SU-DHL-6 (cell line): ENCODE results near the gene TOGARAM2.

ENCODE experiments used
- H2AFZ ChIP-seq: fragments of 200-600 bp; sonication (generic); 2 replicates; pipeline ENCODE4 v1.6.1; 2014; ENCODE audit warnings: low read depth, mild to moderate bottlenecking, moderate library complexity, mixed read lengths, antibody characterized with exemption, low read length; ENCODE audit not compliant: severe bottlenecking
- H3F3A ChIP-seq: fragments of 200-600 bp; shearing (Covaris generic); 2 replicates; pipeline ENCODE4 v1.6.0; 2016; ENCODE audit warnings: antibody characterized with exemption, mild to moderate bottlenecking; ENCODE audit not compliant: insufficient read depth
- H3K27ac ChIP-seq: fragments of 200-600 bp; sonication (generic); 2 replicates; pipeline ENCODE4 v1.5.1; 2016; ENCODE audit warnings: low read depth, mild to moderate bottlenecking, low read length, moderate library complexity, mixed read lengths
- H3K27me3 ChIP-seq: fragments of 200-600 bp; sonication (generic), shearing (Covaris generic); 2 replicates; pipeline ENCODE4 v1.6.0; 2014; ENCODE audit warnings: mild to moderate bottlenecking, low read length
- H3K36me3 ChIP-seq: fragments of 200-600 bp; sonication (generic); 2 replicates; pipeline ENCODE4 v1.6.1; 2014; ENCODE audit warnings: mild to moderate bottlenecking, low read length, mixed read lengths
- H3K4me2 ChIP-seq: fragments of 300-600, 200-600 bp; shearing (Covaris generic), sonication (generic); 2 replicates; pipeline ENCODE4 v1.6.0; 2014; ENCODE audit warnings: low read length, low read depth, mild to moderate bottlenecking; ENCODE audit not compliant: poor library complexity, severe bottlenecking
- H3K4me3 ChIP-seq: fragments of 200-600 bp; sonication (generic); 2 replicates; pipeline ENCODE4 v1.5.1; 2014; ENCODE audit warnings: antibody characterized with exemption, low read length, mild to moderate bottlenecking, mixed read lengths; ENCODE audit not compliant: insufficient read depth, poor library complexity, severe bottlenecking
- H3K79me2 ChIP-seq: fragments of 200-600 bp; sonication (generic); 2 replicates; pipeline ENCODE4 v1.6.1; 2014; ENCODE audit warnings: mild to moderate bottlenecking, low read length, moderate library complexity; ENCODE audit not compliant: insufficient read depth
- H3K9ac ChIP-seq: fragments of 200-600 bp; sonication (generic); 2 replicates; pipeline ENCODE4 v1.7.0; 2014; ENCODE audit warnings: mild to moderate bottlenecking, low read length
- H3K9me2 ChIP-seq: fragments of 200-600 bp; sonication (generic); replicated peaks from 2 replicates; pipeline ENCODE4 v1.6.1; 2014; ENCODE audit warnings: low read length; ENCODE audit not compliant: insufficient read depth
- H3K9me3 ChIP-seq: fragments of 200-600 bp; sonication (generic); 2 replicates; pipeline ENCODE4 v1.6.1; 2014; ENCODE audit warnings: low read length, mixed read lengths; ENCODE audit not compliant: insufficient read depth
- H4K20me1 ChIP-seq: fragments of 200-600 bp; sonication (generic); 2 replicates; pipeline ENCODE4 v1.6.1; 2014; ENCODE audit warnings: low read depth, mild to moderate bottlenecking, antibody characterized with exemption, low read length, moderate library complexity, mixed read lengths
- EZH2phosphoT487 ChIP-seq: fragments of 200-600 bp; sonication (generic), shearing (Covaris generic); conservative IDR thresholded peaks from 2 replicates; pipeline ENCODE4 v1.6.1; 2018; ENCODE audit warnings: mild to moderate bottlenecking, antibody characterized with exemption, low read length, moderate library complexity, mixed read lengths
- TF ChIP-seq, protein P1 (sequence below): fragments of 200-600 bp; sonication (generic); IDR thresholded peaks from one replicate; pipeline ENCODE4 v1.5.1; 2017; ENCODE audit warnings: antibody characterized with exemption, mild to moderate bottlenecking, low read length, moderate library complexity; ENCODE audit not compliant: insufficient read depth, poor library complexity, severe bottlenecking

Gene TOGARAM2

DNA sequence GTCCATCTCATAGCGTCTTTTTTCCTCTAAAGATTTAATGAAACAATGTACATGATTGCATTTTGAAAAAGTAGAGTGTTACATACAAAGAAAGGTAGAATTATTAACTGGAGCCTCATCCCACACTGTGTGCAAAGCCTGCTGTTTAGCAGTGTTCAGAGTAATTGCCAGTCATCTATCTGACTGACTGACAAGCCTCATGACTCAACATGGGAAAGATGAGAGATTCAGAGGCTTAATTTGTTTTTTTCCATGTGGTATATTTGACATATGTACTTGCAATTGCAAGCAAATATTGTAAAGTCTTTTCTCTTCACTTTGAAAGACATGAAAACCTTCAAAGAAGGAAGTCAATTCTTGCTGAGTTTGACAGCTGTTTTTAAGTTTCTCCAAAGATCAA lies 78.5 kb downstream of the TOGARAM2 start:
- H3K27me3 ChIP-seq = no peaks in the 10 kb centered on the region
- H3K27ac ChIP-seq = no peak overlapping the region
- no peaks in the 10 kb centered on the region for H3F3A ChIP-seq
- H4K20me1 ChIP-seq = no peaks in the 10 kb centered on the region
- no peak overlapping the region for H3K9ac ChIP-seq
- TF ChIP-seq, protein P1, sequence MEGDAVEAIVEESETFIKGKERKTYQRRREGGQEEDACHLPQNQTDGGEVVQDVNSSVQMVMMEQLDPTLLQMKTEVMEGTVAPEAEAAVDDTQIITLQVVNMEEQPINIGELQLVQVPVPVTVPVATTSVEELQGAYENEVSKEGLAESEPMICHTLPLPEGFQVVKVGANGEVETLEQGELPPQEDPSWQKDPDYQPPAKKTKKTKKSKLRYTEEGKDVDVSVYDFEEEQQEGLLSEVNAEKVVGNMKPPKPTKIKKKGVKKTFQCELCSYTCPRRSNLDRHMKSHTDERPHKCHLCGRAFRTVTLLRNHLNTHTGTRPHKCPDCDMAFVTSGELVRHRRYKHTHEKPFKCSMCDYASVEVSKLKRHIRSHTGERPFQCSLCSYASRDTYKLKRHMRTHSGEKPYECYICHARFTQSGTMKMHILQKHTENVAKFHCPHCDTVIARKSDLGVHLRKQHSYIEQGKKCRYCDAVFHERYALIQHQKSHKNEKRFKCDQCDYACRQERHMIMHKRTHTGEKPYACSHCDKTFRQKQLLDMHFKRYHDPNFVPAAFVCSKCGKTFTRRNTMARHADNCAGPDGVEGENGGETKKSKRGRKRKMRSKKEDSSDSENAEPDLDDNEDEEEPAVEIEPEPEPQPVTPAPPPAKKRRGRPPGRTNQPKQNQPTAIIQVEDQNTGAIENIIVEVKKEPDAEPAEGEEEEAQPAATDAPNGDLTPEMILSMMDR = no peak
- no peak for TF ChIP-seq EZH2phosphoT487
- no peaks in the 10 kb centered on the region for H3K9me3 ChIP-seq
- H3K9me2 ChIP-seq = no peaks in the 10 kb centered on the region
- H3K36me3 ChIP-seq = no peaks in the 10 kb centered on the region
- H3K4me2 ChIP-seq = no peak overlapping the region
- no peaks in the 10 kb centered on the region for H3K79me2 ChIP-seq
- no peak overlapping the region for H2AFZ ChIP-seq
- no peak overlapping the region for H3K4me3 ChIP-seq

DNA sequence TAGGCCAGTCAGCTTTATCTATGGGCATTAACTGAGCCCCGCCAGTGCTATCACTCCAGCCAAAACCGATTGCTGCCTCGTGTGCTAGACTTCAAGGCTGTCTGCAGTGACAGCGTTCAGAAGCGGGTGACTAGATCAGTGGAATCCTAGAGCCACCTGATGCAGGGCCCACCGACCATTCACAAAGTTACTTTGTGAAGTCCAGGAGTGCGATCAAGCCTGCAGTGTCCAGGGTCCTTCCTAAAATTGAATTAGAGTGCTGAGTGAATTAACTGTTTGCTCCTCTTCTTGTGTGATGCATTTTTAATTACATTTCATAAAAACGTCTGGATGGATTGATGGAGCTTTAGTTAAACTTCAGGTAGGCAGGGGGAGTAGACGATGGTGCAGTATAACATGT lies 79.3 kb downstream of the TOGARAM2 start:
- Histone ChIP-seq H3K4me3 (no peak overlapping the region), H3K4me2 (no peak overlapping the region), H3F3A (no peaks in the 10 kb centered on the region), H3K36me3 (no peaks in the 10 kb centered on the region), H3K27me3 (no peaks in the 10 kb centered on the region), H4K20me1 (no peaks in the 10 kb centered on the region), H3K27ac (no peak overlapping the region), H3K79me2 (no peaks in the 10 kb centered on the region), H3K9me3 (no peaks in the 10 kb centered on the region), H3K9me2 (no peaks in the 10 kb centered on the region), H2AFZ (no peak overlapping the region), H3K9ac (no peak overlapping the region)
- TF ChIP-seq EZH2phosphoT487 = no peak
- TF ChIP-seq, protein P1 = no peak

DNA sequence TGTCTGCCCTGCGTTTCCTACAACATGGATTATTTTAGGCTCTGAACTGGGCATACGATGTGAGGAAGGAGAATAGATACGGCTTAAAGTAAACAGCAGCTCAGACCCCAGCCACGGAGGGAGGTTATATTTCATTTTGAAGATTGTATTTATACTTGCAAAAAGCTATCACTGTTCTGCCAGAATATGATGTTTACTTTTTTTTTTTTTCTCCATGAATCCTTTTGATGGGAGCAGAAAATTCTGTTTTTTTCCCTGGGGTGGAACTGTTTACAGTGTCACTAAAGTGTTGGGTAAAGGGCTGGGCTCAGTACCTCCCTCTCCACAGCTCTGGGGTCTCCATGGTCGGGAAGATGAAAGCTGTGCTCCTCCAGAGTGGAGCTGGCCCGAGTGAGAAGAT lies 80.1 kb downstream of the TOGARAM2 start:
- Histone ChIP-seq H3K36me3 (no peaks in the 10 kb centered on the region), H3F3A (no peaks in the 10 kb centered on the region), H3K9me3 (no peaks in the 10 kb centered on the region), H3K4me3 (no peak overlapping the region), H3K27ac (no peak overlapping the region), H4K20me1 (no peaks in the 10 kb centered on the region), H3K9ac (no peak overlapping the region), H3K4me2 (no peak overlapping the region), H3K79me2 (no peaks in the 10 kb centered on the region), H3K9me2 (no peaks in the 10 kb centered on the region), H3K27me3 (no peaks in the 10 kb centered on the region), H2AFZ (no peak overlapping the region)
- TF ChIP-seq EZH2phosphoT487 = no peak
- TF ChIP-seq, protein P1 = no peak

DNA sequence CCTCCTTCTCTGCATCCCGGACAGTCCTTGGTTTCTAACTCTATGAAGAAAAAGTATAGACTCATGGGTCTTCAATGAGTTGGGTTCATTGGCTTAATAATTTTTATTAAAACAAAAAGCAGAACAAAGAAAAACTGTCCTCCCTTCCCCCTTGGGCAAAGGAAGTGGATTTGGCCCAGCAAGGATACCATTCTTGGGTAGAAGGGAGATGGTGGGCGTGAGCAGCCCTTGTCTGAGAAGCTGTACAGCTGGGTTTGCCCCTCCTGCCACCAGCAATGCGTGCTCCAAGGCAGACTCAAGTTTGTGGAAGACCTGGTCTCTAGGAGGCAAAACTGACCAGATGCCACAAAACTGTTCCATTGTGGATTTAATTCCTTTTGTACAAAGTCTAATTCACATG lies 80.5 kb downstream of the TOGARAM2 start:
- Histone ChIP-seq H3K4me3 (no peak overlapping the region), H3K9me3 (no peaks in the 10 kb centered on the region), H3K27ac (no peak overlapping the region), H2AFZ (no peak overlapping the region), H3K79me2 (no peaks in the 10 kb centered on the region), H3K9ac (no peak overlapping the region), H3K9me2 (no peaks in the 10 kb centered on the region), H4K20me1 (no peaks in the 10 kb centered on the region), H3F3A (no peaks in the 10 kb centered on the region), H3K4me2 (no peak overlapping the region), H3K27me3 (no peaks in the 10 kb centered on the region), H3K36me3 (no peaks in the 10 kb centered on the region)
- TF ChIP-seq, protein P1 = no peak
- TF ChIP-seq EZH2phosphoT487 = no peak
